HG03432 (cell line): ENCODE measurements around the gene CEBPZOS.

Experiments used
- ATAC-seq: cut with Tn5 transposase; IDR thresholded peaks from one replicate; pipeline ENCODE4 v1.9.1; 2021; ENCODE audit warnings: mild to moderate bottlenecking, moderate library complexity; ENCODE audit not compliant: unreplicated experiment

CEBPZOS gene

GRCh38 chr2:37231241-37232130, 35.2 kb downstream of the CEBPZOS start, which contains the start of the genes CEBPZ and NDUFAF7:
Gene CEBPZ (minus strand): TSS chr2:37231596. CDS start chr2:37231567, 29 bp downstream.
Gene NDUFAF7 (plus strand): TSS chr2:37231658. CDS start chr2:37231706, 48 bp downstream.
- ATAC-seq, result peak; percentile 98

DNA sequence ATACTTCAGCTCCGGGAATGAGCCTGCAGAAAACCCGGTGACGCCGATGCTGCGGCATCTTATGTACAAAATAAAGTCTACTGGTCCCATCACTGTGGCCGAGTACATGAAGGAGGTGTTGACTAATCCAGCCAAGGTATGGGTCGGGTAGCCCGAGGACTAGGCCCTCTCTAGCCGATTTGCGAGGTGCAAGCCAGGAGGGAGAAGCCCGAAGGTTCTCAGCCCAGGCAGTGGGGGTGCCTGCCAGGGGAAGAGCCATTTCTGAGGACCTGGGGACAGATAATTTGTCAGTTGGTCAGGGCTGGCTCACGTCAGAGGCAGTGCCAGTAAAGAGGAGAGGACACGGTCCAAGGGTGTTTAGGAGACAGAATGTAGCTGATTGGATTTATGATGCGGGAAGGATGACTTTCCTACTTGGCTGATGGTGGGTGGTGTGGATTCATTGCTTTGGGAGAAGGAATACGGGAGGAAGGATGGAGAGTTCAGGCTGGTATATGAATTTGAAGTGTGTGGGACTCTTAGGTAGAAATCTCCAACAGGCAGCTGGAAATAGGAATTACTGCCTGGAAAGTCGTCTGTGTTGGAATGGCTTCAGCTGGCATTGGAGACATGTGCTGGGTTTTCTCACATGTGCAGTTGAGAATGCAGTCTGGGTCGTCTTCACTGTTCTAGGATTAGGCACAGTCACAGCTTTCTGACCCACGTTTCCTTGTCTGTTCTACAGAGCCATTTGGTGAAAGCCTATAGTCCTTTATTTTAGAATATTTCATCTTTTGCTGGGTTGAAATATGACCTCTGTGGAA, 36.0 kb downstream of the CEBPZOS start:
- ATAC-seq, result peak; percentile 2

GRCh38 chr2:37243435-37243834, 47.1 kb downstream of the CEBPZOS start:
- no peak for ATAC-seq

DNA sequence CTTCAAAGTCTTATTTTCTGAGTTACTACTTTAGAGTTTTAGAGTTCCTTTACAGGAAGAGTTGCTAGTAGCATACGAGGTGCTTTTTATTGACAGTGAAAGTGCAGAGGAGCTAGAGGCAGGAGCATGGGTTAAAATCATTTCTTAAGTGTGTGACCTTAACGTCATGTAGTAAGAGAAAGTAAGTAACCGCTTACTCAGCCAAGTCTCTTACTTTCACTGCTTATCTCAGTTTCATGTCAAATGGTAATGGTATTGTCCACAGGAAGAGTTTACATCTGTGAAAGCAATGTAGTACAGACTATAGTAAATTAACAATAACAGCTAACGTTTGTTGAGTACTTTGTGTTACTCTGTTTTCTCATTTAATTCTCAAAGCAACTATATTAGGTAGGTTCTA, 47.7 kb downstream of the CEBPZOS start:
- peak; percentile 93 for ATAC-seq

DNA sequence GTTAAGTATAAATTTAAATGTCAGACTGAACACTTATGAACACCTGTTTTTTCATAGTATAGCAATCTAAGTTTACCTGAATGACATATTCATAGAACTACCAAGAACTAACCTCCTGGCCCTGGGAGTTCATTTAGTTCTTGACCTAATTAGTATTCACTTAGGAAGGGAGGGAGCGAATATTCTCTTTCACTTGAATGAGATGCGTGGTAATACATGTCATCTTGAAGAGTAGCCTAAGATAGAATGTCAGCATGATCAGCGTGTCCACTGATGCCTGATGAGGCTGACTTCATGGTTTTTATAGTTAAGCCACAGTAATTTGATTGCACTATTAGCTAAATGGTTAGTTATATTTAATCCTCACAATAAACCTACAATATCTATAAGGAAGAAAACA, 48.5 kb downstream of the CEBPZOS start:
- ATAC-seq, result no peak

GRCh38 chr2:37246205-37246604, 49.9 kb downstream of the CEBPZOS start:
- ATAC-seq, result no peak

GRCh38 chr2:37250869-37251740, 54.8 kb downstream of the CEBPZOS start:
- ATAC-seq, result no peak
